ENCODE results near the gene ZNRF1. TPM values are rescaled to one million over a fixed set of nuclear protein-coding genes. Genes with fewer than 3 reads are reported as not detected.

The ZNRF1 gene
- total and polyA plus RNA-seq, 2 of the 8 experiments (the other 6 are each of a cell fraction or from before 2014, with no cell fraction given): 33.5 to 52.9 TPM

GRCh38 chr16:75114946-75115825 lies 116.4 kb downstream of the ZNRF1 start (continued):
- TF ChIP-seq CTCF (IDR thresholded peaks at IDR 0.05; ENCODE audit: control extremely low read depth in 1 of 3, insufficient read depth in 1 of 3, low read depth in 1 of 3, low read length in 3 of 3): no peak

Measured in H1 (cell line).